HG03571 (cell line): ENCODE measurements around the gene ART5.

Experiments used
- ATAC-seq: cut with Tn5 transposase; IDR thresholded peaks from one replicate; pipeline ENCODE4 v1.9.1; 2021; ENCODE audit not compliant: unreplicated experiment

Gene ART5, protein sequence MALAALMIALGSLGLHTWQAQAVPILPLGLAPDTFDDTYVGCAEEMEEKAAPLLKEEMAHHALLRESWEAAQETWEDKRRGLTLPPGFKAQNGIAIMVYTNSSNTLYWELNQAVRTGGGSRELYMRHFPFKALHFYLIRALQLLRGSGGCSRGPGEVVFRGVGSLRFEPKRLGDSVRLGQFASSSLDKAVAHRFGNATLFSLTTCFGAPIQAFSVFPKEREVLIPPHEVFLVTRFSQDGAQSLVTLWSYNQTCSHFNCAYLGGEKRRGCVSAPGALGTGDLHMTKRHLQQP

DNA sequence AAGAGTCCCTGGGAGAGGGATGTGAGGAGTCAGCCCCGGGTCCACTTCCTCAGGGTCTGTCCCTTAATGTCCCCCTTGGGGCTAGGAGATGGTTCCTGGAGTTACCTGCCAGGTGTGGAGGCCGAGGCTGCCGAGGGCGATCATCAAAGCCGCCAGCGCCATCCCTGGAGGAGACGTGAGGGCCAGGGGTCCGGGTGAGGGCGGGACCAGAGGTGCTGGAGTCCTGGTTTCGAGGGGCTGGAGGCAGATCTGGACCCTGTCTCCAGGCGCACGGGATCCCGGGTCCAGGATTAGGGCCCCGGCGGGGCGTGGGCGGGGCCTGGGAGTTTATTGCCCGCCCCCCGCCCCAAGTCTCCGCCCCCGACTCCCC, at the start of gene ART5:
Gene ART5 (minus strand): TSS at position 292 of the 370 bp plus-strand sequence. CDS start 130 bp downstream, at position 162.
- no peak for ATAC-seq

DNA sequence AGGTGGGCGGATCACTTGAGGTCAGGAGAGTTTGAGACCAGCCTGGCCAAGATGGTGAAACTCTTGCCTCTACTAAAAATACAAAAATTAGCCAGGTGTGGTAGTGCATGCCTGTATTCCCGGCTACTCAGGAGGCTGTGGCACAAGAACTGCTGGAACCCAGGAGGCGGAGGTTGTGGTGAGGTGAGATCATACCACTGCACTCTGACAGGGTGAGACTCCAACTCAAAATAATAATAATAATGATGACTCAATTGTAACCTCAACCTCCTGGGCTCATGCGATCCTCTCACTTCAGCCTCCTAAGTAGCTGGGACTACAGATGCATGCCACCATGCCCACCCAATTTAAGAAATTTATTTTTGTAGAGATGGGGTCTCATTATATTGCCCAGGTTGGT, 45.0 kb upstream of the ART5 start:
- no peak for ATAC-seq

DNA sequence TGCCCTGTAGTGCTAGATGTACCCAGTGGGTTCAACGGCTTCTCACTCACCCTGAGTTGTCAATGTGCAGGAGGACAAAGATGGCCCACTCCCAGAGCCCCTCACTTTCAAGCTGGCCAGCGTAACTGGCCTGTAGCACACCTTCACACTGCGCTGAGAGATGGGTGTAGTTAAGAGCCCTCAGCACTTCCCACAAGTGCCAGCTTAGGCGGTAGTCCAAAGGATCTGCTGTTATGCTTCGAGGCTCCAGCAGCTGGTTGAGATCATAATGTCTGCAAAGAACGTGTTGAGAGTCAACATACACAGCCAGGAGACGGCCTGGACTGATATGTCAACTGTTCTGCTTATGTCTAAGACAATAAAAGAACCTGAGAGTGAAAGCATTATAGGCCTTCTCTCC, 44.1 kb upstream of the ART5 start:
- ATAC-seq, result no peak

DNA sequence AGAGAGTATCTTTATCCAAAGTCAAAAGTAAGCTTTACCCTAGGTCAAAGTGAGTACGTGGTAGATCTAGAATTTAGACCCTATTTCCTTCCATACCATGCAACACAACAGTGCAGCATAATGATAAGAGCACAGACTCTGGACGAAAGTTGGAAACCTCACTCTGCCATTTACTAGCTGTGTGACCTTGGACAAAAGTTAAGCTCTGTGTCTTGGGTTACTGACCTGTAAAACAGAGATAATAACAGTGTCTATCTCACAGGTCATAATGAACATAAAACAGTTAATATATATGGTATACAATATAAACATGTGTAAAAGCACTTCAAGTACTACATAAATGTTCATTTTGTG, 43.0 kb upstream of the ART5 start:
- no peak for ATAC-seq

DNA sequence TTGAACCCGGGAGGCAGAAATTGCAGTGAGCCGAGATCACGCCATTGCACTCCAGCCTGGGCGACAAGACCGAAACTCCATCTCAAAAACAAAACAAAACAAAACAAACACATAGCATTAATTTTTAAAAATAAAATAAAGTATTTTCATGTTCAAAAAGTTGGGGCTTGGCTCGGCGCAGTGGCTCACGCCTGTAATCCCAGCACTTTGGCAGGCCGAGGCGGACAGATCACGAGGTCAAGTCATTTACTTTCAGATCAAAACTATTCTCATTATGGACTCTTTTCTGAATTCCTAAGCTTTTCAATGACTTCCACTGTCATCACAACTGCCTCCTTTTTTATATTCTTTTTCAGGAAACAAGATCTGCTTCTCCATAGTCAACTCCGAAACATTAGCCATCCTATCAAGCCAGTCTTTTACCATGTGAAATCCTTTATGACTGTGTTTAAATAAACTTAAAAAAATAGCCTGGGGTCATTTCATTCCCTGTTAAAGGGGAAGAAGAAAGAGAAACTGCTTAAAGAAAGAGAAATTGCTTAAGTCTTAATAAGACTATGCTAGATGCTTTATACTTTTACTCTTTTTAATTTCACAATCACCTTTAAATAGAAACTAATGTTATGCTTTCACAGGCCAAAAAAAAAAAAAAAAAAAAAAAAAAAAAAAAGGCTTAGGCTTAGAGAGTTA, 42.5 kb upstream of the ART5 start:
- no peak for ATAC-seq

DNA sequence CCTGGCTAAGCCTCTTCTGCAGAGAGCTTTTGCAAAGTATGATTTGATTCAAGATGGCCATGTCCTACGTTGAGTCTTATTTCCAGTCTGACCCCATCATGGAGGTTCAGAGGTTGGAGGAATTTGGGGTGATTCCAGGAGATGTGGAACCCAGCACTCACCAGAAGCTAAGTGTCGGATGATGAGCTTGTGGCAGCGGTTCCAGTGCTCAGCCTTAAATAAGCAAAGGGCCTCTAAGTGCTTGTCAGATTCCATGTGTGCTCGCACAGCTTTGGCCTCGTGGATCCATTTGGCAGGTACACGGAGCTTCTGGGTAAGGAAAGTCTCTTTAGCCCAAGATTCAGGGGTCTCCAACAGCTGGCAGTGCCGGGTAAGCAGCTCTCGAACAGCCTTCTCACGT, 41.2 kb upstream of the ART5 start:
- ATAC-seq, result no peak

DNA sequence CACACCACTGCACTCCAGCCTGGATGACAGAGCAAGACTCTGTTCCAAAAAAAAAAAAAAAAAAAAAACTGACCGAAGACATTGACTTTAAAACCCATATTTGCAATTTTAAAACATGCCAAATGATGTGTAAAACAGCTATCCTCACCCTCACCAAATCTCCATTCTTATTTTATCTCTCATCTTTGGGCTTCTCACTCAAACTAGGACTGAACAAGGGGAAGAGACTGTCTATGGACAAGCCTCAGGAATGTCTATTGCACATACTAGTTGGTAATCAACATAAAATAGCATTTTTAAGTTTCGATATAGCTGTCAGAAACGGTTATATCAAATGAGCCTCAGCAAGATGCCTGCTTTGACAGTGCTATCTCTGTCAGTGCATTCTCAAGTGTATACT, 37.3 kb upstream of the ART5 start:
- no peak for ATAC-seq

DNA sequence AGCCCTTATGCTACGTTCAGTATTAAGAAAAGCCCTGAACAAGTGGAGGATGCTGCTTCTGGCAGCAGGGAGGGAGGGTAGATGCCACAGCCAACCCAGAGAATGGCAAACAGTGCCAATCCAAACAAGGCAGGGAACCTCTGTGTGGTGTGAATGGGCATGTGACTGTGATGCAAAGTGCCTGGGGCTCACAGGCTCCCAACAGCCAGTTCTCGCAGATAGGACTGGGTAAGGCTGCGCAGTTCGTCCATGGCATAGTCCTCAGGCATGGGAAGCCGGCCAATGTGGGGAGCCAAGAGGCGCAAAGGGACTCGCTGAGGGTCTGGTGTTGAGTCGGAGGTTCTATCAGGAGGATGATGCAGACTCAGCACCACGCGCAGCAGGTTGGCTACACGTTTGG, 34.2 kb upstream of the ART5 start:
- no peak for ATAC-seq

DNA sequence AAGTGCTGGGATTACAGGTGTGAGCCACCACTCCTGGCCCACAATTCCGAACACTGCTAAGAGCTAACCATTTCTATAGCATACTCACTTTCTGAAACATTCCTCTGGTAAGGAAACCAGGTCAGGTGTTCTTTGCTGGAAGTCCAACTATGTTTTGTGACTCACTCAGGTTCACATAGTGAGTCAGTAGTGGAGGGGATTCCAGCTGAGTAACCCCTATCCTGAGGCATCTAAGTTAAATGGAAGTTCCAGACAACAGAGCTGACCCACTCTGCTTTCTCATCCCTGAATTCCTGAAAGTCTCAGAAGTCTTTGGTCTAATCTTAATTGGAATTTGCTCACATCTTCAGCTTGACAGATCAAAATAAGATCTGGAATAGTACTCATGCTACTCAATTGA, 32.4 kb upstream of the ART5 start:
- no peak for ATAC-seq

DNA sequence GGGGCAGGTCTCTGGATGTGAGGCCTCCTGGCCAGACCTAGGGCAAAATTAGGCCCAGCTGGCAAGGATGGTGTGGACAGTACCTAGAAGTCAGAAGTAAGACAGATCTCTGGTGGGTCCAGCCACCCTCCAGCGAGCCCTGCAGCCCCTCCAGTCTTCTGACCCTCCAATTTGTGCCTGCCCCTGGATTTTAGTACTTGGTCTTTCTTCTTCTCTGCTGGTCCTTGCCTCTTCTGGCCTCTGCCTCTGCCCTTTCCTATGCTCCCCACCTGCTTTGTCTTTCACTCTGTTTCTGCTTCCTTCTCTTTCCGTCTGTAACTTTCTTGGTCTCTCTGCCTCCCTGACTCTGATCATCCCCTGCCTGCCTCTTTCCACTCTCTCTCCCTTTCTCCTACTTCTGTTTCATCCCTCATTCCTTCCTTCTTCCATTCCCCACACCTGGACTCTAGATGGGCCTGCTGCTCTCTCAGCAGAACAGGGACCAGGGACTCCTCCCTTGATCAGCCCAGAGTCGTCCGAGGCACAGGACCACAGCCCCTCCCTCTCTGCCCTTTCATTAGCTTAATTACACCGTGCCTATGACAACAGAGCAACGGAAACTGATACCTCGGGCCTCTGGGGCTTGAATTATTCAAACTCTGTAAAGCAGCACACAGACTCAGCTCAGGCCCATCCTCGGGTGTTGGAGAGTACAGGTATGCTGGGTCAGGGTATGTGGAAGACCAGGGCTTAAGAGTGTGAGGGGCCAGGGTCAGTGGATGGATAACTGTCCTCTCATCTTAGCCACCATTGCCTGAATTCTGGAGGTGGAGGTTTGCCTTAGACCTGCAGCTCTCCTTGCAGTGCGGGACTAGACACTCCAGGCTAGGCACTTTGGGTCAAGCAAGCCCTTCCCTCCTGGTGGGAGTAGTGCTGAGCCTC, 29.8 kb upstream of the ART5 start, which contains the start of gene CHRNA10:
Gene CHRNA10 (minus strand): TSS at position 51 of the 921 bp plus-strand sequence. CDS start 72 bp downstream, outside the sequence.
- ATAC-seq, result no peak

DNA sequence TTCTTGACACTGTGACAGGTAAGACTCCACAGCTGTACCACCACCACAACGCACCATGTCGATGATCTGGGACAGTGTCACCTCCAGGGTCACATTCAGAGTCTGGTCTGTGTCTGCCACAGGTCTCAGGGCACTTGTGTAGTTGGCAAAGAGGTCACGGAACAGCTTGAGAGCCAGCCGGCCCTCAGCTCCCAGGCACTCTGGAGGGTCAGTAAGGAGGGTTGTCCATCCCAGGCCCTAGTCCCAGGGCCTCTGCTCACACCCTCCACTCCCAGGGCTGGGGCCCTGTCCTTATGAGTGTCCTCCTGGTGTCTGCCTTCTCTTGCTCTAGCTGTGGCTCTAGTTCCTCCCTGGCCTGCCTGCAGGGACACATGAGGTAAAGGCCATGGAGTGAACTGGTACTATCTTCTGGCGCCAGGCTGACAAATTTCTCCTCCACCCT, 28.0 kb upstream of the ART5 start:
- no peak for ATAC-seq

DNA sequence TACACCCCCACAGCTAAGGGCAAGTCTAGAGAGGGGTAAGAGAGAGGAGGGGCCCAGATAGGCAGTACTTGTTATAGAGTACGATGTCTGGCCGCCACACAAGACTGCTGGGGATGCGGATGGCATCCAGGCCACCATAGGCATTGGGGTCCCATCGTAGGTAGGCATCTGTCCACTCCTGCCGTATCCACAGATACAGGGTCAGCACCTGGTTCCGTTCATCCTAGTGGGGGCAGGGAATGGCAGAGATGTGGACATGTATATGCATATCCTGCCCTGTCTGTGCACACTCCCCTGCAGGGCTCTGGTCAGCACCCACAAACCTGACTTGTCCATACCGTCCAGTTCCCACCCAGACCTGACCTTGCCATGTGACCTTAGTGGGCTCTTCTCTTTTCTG, 27.3 kb upstream of the ART5 start:
- ATAC-seq, result no peak

DNA sequence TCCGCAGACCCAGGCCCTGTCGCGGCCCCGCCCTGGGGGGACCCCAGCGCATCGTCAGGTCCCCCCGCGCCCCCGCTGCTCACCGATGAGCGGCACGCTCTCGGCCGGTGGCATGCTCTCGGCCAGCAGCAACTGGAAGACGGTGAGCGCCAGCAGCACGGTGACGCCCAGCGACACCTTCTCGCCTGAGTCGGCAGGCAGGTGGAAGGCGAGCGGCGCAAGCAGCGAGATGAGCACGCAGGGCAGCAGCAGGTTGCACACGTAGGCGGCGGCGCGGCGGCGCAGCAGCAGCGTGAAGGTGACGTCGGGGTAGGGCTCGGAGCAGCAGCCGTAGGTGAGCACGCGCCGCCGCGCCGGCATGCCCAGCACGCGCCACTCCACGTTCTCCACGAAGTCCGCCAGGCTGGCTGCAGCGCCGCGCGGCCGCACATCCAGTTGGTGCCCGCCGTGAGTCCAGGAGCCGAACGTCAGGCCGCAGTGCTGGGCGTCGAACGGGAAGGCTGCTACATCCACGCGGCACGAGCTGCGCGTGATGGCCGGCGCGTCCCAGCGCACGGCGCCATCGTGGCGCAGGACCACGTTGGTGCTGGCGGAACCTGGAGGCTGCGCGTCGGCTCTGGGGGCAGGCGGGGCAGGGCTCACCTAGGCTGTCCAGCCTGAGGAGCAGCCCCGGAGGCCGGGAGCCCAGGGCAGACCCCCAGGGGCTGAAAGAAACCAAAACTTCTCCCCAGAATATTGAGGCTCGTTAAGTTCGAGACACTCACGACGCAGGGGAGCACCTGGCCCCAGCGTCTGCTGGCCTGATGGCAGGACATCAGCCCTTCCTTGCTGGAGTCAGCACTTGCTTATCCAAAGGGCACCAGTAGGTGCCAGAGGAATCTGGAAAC, 25.6 kb upstream of the ART5 start:
- ATAC-seq, result no peak

DNA sequence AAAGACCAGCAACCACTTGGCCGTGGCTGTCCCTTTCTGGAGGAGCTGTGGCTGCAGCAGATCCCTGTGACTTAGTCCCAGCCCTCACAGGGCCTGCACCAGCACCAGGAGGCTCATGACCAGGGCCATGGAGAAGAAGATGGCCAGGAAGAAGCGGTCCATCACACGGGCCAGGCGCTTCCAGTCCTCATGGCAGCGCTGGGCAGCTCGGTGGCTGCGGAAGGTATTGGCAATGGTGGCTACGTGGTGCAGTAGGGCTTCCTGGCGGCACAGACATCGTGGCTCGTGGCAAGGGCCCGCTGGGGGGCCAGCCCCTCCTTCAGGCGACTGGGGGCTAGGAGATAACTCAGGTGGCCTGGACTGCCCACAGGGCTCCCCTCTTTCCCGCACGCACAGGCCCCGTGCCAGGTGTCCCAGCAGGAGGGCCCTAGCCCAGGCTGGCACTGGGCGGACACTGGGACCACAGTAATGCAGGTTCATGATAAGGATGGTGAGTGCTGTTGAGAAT, 24.3 kb upstream of the ART5 start:
- ATAC-seq, result no peak

DNA sequence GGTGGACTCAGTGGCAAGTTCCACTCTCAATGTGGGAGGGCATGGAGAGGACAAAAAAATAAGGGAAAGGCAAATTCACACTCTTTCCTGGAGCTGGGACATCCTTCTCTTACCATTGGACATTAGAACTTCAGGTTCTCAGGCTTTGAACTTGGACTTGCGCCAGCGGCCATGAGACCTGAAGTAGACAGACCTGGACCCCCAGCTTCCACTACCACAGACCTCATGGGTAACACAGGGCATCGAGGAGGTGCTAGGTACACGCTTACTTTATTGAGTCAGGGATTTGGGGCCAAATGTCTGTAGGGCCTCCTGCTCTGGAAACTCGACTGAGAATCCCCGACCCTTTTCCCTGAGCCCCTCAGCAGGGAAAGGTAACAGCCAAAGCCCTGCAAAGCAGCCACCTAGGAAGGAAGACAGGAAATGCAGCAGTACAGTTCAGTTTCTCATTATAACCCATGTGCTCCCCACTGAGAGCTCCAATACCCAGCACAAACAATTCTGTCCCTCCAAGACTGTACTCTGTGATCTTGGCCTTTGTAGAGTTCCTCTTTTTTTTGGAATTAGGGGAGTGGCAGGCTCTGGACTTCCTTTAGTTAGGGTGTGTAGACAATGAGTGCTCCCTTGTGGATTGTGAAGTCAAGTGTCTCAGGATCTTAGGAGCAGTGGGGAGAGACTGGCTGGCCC, 23.7 kb upstream of the ART5 start:
- no peak for ATAC-seq

DNA sequence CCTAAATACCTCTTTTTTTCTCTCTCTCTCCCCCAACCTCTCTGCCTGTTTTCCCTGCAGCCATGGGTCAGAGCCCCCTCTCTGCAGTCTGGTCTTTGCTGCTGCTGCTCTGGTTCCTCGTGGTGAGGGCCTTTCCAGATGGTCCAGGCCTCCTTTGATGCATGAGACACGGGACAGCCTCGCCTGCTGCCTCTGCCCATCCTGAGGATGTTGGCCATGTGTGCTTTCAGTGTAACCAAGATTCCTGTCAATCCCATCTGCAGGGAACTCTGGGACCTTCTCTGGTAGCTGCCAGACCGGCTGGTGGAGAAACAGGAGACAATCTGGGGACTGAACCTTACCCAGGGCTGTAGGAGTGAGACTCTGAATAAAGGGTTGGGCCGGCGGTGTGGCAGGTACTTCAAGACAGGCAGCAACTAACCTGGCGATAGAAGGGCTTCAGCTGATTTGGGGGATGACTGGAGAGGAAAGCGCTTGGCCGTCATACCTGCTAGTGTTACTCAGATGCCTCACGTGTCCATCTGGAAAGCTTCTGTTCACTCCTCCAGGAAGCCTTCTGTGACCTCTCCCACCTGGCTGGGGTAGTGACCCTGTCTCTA, 22.3 kb upstream of the ART5 start:
- no peak for ATAC-seq

DNA sequence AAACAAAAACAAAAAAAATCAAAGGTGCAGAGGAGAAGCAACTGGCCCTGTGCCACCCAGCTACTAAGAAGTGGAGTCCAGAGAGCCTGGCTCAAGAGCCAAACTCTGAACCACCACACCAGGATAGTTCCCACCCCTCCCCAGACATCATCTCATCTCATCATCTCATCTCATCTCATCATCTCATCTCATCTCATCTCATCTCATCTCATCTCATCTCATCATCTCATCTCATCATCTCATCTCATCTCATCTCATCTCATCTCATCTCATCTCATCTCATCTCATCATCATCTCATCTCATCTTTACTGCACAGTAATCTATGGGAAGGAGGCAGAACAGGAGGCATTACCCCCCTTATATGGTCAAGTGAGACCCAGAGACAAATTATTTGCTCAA, 21.1 kb upstream of the ART5 start:
- ATAC-seq, result no peak

DNA sequence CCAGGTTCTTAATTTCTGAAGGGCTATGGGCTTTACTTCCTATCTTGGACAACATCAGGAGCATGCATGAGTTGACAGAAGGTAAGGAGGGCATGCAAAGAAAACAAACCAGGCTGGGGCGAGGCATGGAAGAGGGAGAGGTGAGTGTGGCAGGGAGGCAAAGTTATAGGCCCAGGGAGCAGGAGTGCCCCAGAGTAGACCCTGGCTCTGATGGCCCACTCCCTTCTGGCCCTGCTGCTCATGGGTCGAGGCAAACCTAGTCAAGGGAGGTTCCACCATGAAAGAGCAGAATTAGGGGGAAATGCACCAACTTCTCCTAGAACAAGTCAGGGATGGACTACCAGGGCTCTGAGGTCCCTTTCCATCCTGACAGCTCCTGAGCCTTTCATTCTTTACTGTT, 19.2 kb upstream of the ART5 start:
- no peak for ATAC-seq
